Neural progenitor cell (in vitro differentiated cells): ENCODE data around the gene FAM3B. TPM values are rescaled to one million over a fixed set of nuclear protein-coding genes. Genes with fewer than 3 reads are reported as not detected.
"Not testable (repeated sequence)": the region's sequence is repeated elsewhere in the genome, so short reads cannot be mapped to it uniquely, and the experiment has no call there.

ENCODE experiments used
- DNase-seq: peaks from one replicate; pipeline ENCODE4 v3.0.0-alpha.2; 2016; ENCODE audit warnings: low spot score
- H2AFZ ChIP-seq: fragments of 200-600 bp; sonication (generic); replicated peaks from 2 replicates; pipeline ENCODE4 v1.6.1; 2016; ENCODE audit warnings: antibody characterized with exemption
- H3F3A ChIP-seq: fragments of 200-600 bp; sonication (generic); 2 replicates; pipeline ENCODE4 v1.6.1; 2016; ENCODE audit warnings: antibody characterized with exemption, low read depth
- H3K27ac ChIP-seq: fragments of 200-600 bp; sonication (generic); 2 replicates; pipeline ENCODE4 v1.5.1; 2016; ENCODE audit warnings: mild to moderate bottlenecking
- H3K27me3 ChIP-seq: fragments of 200-600 bp; sonication (generic); 2 replicates; pipeline ENCODE4 v1.6.1; 2016; ENCODE audit warnings: mild to moderate bottlenecking, moderate library complexity
- H3K36me3 ChIP-seq: fragments of 200-600 bp; sonication (generic); 2 replicates; pipeline ENCODE4 v1.5.1; 2016
- H3K4me1 ChIP-seq: fragments of 200-600 bp; sonication (generic); 2 replicates; pipeline ENCODE4 v1.6.1; 2016; ENCODE audit warnings: mixed run types
- H3K4me2 ChIP-seq: fragments of 200-600 bp; sonication (generic); 2 replicates; pipeline ENCODE4 v1.6.1; 2016
- H3K4me3 ChIP-seq: fragments of 200-600 bp; sonication (generic); 2 replicates; pipeline ENCODE4 v1.5.1; 2016
- H3K79me2 ChIP-seq: fragments of 200-600 bp; sonication (generic); 2 replicates; pipeline ENCODE4 v1.6.1; 2016; ENCODE audit warnings: low read depth
- H3K9ac ChIP-seq: fragments of 200-600 bp; sonication (generic); 2 replicates; pipeline ENCODE4 v1.6.1; 2016
- H3K9me3 ChIP-seq: fragments of 200-600 bp; sonication (generic); 2 replicates; pipeline ENCODE4 v1.5.1; 2016; ENCODE audit warnings: low read depth
- H4K20me1 ChIP-seq: fragments of 200-600 bp; sonication (generic); 2 replicates; pipeline ENCODE4 v1.6.1; 2016; ENCODE audit warnings: low read depth
- H3K27ac Mint-ChIP-seq: 3 replicates; pipeline ENCODE4 v1.8.0; 2021; ENCODE audit warnings: mixed read lengths
- H3K27me3 Mint-ChIP-seq: 2 replicates; pipeline ENCODE4 v1.8.0; 2022; ENCODE audit warnings: low read depth, mild to moderate bottlenecking, inconsistent platforms, moderate library complexity, mixed read lengths; ENCODE audit not compliant: insufficient read depth
- H3K36me3 Mint-ChIP-seq: 3 replicates; pipeline ENCODE4 v1.8.0; 2021; ENCODE audit warnings: mixed read lengths
- H3K4me1 Mint-ChIP-seq: 3 replicates; pipeline ENCODE4 v1.8.0; 2021; ENCODE audit warnings: mixed read lengths
- H3K4me3 Mint-ChIP-seq: 3 replicates; pipeline ENCODE4 v1.8.0; 2021; ENCODE audit warnings: mild to moderate bottlenecking, moderate library complexity, mixed read lengths
- H3K9me3 Mint-ChIP-seq: 3 replicates; pipeline ENCODE4 v1.8.0; 2020; ENCODE audit warnings: mixed read lengths
- EZH2 ChIP-seq: fragments of 200-600 bp; sonication (generic); IDR thresholded peaks from 2 replicates; pipeline ENCODE4 v1.6.1; 2017; ENCODE audit warnings: antibody characterized with exemption, mild to moderate bottlenecking, moderate library complexity
- EZH2phosphoT487 ChIP-seq: fragments of 200-600 bp; sonication (generic); IDR thresholded peaks from 2 replicates; pipeline ENCODE4 v1.6.1; 2017; ENCODE audit warnings: antibody characterized with exemption
- total RNA-seq: library from RNA; depleted of rRNA; stranded (reverse); fragments of >200 nt; gene quantifications from 2 replicates; pipeline ENCODE4 v1.2.3, GENCODE V29; 2015; ENCODE audit warnings: low replicate concordance
- TF ChIP-seq, protein P1 (sequence below): fragments of 200-600 bp; sonication (generic); IDR thresholded peaks from 2 replicates; pipeline ENCODE4 v1.5.1; 2017; ENCODE audit warnings: antibody characterized with exemption, mild to moderate bottlenecking

Gene FAM3B
- total RNA-seq, 1 donor from 2014 or later = not detected

DNA sequence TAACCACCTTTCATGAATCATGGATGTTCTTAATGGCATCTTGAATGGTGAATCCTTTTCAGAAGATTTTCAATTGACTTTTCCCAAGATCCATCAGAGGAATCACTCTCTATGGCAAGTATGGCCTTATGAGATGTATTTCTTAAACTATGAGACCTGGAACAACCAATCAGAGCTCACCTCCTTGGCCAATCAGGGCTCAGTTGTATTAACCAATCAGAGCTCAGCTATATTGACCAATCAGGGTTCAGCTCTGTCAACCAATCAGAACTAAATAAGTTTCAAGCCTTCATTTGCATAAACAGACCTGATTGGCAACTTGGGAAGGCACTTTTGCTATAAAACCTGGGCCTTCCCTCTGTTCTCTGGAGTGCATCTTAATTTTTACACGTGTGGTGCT lies 13.6 kb upstream of the FAM3B start:
- TF ChIP-seq EZH2phosphoT487 = no peak
- TF ChIP-seq, protein P1, sequence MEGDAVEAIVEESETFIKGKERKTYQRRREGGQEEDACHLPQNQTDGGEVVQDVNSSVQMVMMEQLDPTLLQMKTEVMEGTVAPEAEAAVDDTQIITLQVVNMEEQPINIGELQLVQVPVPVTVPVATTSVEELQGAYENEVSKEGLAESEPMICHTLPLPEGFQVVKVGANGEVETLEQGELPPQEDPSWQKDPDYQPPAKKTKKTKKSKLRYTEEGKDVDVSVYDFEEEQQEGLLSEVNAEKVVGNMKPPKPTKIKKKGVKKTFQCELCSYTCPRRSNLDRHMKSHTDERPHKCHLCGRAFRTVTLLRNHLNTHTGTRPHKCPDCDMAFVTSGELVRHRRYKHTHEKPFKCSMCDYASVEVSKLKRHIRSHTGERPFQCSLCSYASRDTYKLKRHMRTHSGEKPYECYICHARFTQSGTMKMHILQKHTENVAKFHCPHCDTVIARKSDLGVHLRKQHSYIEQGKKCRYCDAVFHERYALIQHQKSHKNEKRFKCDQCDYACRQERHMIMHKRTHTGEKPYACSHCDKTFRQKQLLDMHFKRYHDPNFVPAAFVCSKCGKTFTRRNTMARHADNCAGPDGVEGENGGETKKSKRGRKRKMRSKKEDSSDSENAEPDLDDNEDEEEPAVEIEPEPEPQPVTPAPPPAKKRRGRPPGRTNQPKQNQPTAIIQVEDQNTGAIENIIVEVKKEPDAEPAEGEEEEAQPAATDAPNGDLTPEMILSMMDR = no peak
- no peak for TF ChIP-seq EZH2
- H3K27ac ChIP-seq = no peak overlapping the region

DNA sequence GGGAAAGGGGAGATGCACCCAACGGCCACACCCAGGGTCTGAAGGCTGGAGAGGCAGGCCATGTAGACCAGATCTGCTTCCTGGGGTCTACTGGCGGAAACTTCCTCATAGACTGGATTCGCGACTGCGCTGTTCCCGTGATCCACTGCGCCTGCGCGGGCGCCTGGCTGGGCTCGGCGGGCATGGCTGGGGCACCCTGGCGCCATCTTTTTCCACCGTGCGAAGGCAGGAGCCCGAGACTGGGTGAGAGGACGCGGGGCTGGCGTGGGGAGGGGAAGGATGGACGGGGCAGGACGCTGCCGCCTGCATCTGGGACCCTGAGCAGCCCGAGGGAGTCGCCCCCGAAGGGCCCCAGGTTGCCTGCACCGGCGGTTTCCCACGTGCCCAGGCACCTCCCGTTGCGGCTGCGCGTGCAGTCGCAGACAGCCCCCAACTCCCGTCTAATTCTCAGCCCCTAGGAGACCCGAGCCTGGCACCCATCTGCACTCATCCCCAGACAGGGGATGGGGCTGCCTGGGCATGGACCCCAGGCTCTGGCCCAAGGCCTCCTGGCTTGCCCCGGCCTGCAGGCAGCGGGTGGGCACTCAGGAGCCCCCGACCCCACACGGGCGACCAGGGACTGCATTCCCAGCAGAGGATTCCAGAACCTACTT lies 12.4 kb upstream of the FAM3B start:
- Histone ChIP-seq H2AFZ (no peak overlapping the region), H3K4me3 (no peak overlapping the region), H3K27ac (no peak overlapping the region), H3F3A (no peaks in the 10 kb centered on the region), H3K9me3 (no peaks in the 10 kb centered on the region), H3K4me1 (no peaks in the 10 kb centered on the region), H3K9ac (no peak overlapping the region), H3K79me2 (no peaks in the 10 kb centered on the region), H4K20me1 (no peaks in the 10 kb centered on the region), H3K27me3 (no peaks in the 10 kb centered on the region), H3K4me2 (no peak overlapping the region), H3K36me3 (no peaks in the 10 kb centered on the region)
- Mint-ChIP-seq H3K27me3 (peaks cover 7% of the 10 kb centered on the region), H3K4me1 (no peaks in the 10 kb centered on the region), H3K36me3 (no peaks in the 10 kb centered on the region), H3K4me3 (no peak overlapping the region), H3K27ac (no peak overlapping the region), H3K9me3 (peaks cover 12% of the 10 kb centered on the region)
- no peak for DNase-seq
- no peak for TF ChIP-seq EZH2phosphoT487
- TF ChIP-seq, protein P1 = no peak
- TF ChIP-seq EZH2 = no peak

More for the DNA sequence above, 13.6 kb upstream of the FAM3B start:
- H3K4me1 Mint-ChIP-seq = no peaks in the 10 kb centered on the region
- no peak overlapping the region for H2AFZ ChIP-seq
- DNase-seq = no peak
- H3K36me3 ChIP-seq = no peaks in the 10 kb centered on the region
- no peaks in the 10 kb centered on the region for H3K4me1 ChIP-seq
- peaks cover 7% of the 10 kb centered on the region for H3K27me3 Mint-ChIP-seq
- no peaks in the 10 kb centered on the region for H4K20me1 ChIP-seq
- no peaks in the 10 kb centered on the region for H3F3A ChIP-seq
- no peaks in the 10 kb centered on the region for H3K79me2 ChIP-seq
- no peak overlapping the region for H3K4me2 ChIP-seq
- H3K36me3 Mint-ChIP-seq = no peaks in the 10 kb centered on the region
- H3K9ac ChIP-seq = no peak overlapping the region
- no peaks in the 10 kb centered on the region for H3K27me3 ChIP-seq
- H3K9me3 ChIP-seq = peaks cover 4% of the 10 kb centered on the region
- H3K4me3 ChIP-seq = no peak overlapping the region
- H3K4me3 Mint-ChIP-seq = no peak overlapping the region
- no peak overlapping the region for H3K27ac Mint-ChIP-seq
- H3K9me3 Mint-ChIP-seq = peaks cover 15% of the 10 kb centered on the region

DNA sequence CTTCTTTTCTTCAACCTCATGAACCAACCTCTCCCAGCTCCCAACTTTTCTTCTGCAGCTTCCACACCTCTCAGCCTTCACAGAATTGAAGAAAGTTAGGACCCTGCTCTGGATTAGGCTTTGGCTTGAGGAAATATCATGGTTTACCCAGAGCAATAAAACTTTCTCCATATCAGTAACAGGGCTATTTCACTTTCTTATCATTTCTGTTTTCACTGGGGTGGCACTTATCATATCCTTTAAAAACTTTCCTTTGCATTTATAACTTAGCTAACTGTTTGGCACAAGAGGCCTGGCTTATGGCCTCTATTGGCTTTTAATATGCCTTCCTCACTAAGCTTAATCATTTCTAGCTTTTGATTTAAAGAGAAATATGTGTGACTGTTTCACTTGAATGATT lies 9.4 kb upstream of the FAM3B start:
- Mint-ChIP-seq H3K4me1 (no peaks in the 10 kb centered on the region), H3K9me3 (peaks cover 10% of the 10 kb centered on the region), H3K27ac (no peak overlapping the region), H3K36me3 (no peaks in the 10 kb centered on the region), H3K4me3 (no peak overlapping the region), H3K27me3 (peaks cover 7% of the 10 kb centered on the region)
- H2AFZ ChIP-seq = no peak overlapping the region
- H3F3A ChIP-seq = no peaks in the 10 kb centered on the region
- H3K9ac ChIP-seq = no peak overlapping the region
- no peaks in the 10 kb centered on the region for H3K4me1 ChIP-seq
- no peaks in the 10 kb centered on the region for H3K27me3 ChIP-seq
- no peak overlapping the region for H3K4me2 ChIP-seq
- H3K27ac ChIP-seq = no peak overlapping the region
- H4K20me1 ChIP-seq = no peaks in the 10 kb centered on the region
- H3K9me3 ChIP-seq = no peaks in the 10 kb centered on the region
- H3K79me2 ChIP-seq = no peaks in the 10 kb centered on the region
- TF ChIP-seq EZH2phosphoT487 (no peak), EZH2 (no peak)
- TF ChIP-seq, protein P1 = no peak
- no peak for DNase-seq
- H3K36me3 ChIP-seq = no peaks in the 10 kb centered on the region
- H3K4me3 ChIP-seq = no peak overlapping the region

DNA sequence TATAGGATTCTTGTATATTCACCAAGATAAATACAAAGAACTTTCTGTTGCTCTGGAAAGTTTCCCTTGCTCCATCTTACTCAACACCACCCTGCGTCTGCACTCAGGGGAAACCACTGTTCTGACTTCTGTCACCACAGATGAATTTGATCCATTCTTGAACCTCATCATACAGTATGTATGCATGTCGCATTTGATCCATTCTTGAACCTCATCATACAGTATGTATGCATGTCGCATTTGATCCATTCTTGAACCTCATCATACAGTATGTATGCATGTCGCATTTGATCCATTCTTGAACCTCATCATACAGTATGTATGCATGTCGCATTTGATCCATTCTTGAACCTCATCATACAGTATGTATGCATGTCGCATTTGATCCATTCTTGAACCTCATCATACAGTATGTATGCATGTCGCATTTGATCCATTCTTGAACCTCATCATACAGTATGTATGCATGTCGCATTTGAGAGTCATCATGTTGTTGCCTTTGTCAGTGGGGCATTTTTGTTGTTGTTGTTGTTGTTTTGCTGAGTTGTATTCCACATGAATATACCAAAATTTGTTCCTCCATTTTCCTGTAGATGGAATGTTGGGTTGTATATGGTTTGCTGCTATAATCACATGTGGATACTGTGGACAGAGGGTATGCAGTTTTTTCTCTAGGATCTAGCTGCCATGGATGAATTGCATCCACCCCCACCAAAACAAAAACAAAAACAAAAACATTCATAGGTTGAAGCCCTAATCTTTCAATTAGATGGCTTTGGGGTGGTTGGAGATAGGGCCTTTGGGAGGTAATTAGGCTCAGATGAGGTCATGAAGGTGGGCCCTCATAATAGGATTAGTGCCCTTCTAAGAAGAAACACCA lies 3.1 kb upstream of the FAM3B start:
- H3K27me3 Mint-ChIP-seq = peaks cover 26% of the 10 kb centered on the region
- H3K27ac Mint-ChIP-seq, H3K9ac ChIP-seq, H3K4me1 ChIP-seq, H3K4me3 ChIP-seq, H2AFZ ChIP-seq, H4K20me1 ChIP-seq, H3K27ac ChIP-seq, H3K36me3 Mint-ChIP-seq, H3K4me3 Mint-ChIP-seq, H3K4me1 Mint-ChIP-seq, H3K9me3 Mint-ChIP-seq, DNase-seq, H3F3A ChIP-seq, H3K79me2 ChIP-seq, H3K9me3 ChIP-seq, H3K4me2 ChIP-seq, H3K36me3 ChIP-seq: not testable (repeated sequence)
- peaks cover 46% of the 10 kb centered on the region for H3K27me3 ChIP-seq
